HG03025 (cell line): ENCODE results near the gene GTF2F2.

Experiments
- ATAC-seq: cut with Tn5 transposase; IDR thresholded peaks from one replicate; pipeline ENCODE4 v1.9.1; 2021; ENCODE audit warnings: mild to moderate bottlenecking, moderate library complexity; ENCODE audit not compliant: unreplicated experiment, low FRiP score

GTF2F2 gene, protein sequence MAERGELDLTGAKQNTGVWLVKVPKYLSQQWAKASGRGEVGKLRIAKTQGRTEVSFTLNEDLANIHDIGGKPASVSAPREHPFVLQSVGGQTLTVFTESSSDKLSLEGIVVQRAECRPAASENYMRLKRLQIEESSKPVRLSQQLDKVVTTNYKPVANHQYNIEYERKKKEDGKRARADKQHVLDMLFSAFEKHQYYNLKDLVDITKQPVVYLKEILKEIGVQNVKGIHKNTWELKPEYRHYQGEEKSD

GRCh38 chr13:45119991-45120864, at the start of gene GTF2F2:
GTF2F2 (plus strand) TSS chr13:45120510; CDS start chr13:45120656, 146 bp downstream.
- ATAC-seq, result peak; percentile 66

GRCh38 chr13:45073809-45074208, 46.5 kb upstream of the GTF2F2 start:
- ATAC-seq, result no peak

- no peak for ATAC-seq
Observed at GRCh38 chr13:45074721-45075120, 45.6 kb upstream of the GTF2F2 start.

DNA sequence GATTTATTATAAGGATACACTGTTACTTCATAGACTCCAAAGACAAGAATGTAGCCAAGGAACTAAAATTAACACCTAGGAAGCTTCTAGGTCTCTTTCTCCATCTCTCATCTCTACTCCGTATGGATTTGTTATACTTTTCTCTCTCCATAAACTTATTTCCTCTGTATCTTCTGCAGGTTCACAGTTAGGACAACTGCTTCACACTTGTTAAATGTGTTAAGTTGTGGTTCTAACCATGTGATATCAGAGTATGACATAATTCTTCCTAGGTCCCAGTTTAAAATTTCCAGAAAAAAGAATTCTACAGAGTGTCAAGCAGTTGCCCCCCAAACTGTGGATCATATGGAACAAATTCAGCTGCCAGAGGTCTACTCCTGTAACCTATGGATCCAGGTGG, 42.3 kb upstream of the GTF2F2 start:
- ATAC-seq, result no peak

DNA sequence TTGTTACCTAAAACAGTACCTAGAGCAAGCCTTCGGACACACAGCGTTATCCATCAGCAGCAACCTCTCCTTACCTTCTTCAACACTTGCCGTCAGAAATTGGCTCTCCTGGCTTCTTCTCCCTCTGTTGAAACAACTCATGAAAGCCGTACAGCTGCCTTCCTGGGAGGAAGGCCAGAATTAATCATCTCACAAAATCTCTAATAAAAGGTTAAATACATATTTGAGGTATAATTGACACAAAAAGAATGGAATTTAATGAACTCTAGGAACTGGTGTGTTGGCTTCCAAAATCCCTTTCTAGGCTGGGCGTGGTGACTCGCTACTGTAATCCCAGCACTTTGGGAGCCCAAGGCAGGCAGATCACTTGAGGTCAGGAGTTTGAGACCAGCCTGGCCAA, 37.3 kb upstream of the GTF2F2 start:
- no peak for ATAC-seq

DNA sequence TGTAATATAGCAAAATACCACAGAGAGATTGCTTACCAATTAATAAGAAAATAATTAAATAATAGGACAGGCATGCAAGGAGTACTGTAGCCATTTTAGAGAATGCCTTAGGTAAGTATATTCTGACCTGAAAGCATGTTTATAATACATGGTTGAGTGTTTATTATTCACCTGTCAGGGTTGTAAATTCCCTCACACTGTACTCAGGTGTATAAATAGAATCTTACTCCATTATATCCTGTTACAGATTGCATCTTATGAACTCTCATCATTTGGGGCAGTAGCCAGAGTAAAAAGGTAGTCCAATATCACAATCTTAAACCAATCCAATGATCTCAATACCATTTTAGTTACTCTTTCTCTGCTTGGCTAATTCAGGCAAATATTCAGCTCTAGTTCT, 35.8 kb upstream of the GTF2F2 start:
- ATAC-seq, result no peak

GRCh38 chr13:45086484-45086883, 33.8 kb upstream of the GTF2F2 start:
- no peak for ATAC-seq

GRCh38 chr13:45092663-45093062, 27.6 kb upstream of the GTF2F2 start:
- ATAC-seq, result no peak

GRCh38 chr13:45100573-45101262, 19.6 kb upstream of the GTF2F2 start:
- ATAC-seq, result no peak

- no peak for ATAC-seq
Observed at GRCh38 chr13:45101327-45102018, 18.8 kb upstream of the GTF2F2 start.

DNA sequence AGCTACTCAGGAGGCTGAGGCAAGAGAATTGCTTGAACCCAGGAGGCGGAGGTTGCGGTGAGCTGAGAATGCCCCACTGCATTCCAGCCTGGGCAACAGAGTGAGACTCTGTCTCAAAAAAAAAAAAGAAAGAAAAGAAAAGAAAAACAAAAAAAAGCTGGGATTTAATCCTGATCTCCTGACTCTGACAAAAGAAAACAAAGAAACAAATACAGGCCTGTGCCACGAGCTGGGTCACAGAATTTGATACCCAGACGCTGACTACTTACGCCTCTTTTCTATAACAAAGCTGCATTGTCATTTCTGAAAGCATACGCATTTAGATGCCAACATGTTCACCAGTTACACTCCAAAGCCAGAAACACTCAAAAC, 18.2 kb upstream of the GTF2F2 start:
- no peak for ATAC-seq

DNA sequence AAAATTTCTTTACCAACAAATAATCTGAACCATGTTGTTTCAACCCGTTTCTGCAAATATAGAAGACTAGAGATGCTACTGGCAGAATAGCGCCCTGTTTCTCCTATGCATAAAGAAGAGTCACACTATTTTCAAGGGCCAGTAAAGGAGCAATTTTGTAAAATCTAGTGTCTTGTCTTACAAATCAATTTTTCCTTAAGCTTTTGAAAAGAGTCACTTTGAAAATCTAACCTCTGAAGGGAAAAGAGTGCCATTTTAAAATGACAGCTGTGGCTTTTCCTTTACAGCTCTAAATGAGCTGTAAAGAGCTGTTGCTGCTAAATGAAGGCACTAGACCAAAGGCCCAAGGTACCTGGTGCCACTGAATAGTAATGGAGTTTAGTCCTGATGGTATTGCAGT, 16.9 kb upstream of the GTF2F2 start:
- no peak for ATAC-seq

DNA sequence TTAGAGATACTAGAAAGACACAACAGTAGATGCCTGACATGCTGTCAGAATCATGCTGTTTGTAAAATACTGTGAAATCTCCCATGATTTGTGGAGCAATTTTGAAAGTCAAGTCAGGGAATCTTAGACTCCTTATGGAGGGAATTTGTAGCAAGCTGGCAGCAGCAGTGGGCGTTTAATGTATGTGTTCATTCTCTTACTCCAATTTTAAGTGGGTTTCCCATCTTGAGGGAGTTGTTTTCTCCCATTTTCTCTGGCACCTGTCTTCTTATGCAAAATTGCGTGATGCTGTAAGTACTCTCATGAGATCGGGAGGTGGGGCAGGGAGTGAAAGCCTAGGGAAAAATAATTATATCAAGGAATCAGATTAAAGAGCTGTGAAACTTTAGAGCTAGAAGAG, 16.0 kb upstream of the GTF2F2 start:
- no peak for ATAC-seq

DNA sequence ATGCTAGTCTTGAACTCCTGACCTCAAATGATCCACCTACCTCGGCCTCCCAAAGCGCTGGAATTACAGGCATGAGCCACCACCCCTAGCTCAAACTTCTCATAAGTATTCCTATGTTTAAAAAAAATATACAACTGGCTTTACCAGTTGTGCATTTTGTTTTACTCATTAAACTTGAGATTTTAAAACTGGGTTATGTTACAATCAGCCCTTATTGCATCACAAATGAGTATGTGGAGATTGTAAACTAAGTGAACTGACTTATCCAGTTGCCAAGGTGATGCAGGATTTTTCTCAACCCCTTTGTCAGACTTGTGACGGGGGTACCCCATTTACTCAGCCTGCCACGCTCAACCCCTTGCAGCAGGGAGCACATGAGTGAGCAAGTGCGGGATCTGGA, 14.4 kb upstream of the GTF2F2 start:
- no peak for ATAC-seq

DNA sequence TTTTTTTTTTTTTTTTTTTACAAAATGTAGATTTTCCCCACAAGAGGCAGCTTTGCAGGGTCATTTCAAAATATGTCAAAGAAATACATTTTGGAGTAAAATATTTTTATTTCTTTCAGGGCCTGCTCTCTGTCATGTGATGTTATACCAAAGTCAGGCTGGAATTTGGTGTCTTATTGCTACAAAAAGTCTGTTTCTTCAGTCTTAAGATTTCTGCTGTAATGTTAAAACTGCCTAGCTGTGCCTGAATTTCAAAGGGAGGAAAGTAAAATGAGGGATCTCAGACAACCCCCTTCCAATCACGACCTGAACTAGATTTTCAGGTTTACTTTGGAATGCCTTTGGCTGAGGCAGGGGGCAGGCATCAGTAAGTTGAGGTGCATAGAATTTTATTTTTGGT, 12.8 kb upstream of the GTF2F2 start:
- ATAC-seq, result no peak

DNA sequence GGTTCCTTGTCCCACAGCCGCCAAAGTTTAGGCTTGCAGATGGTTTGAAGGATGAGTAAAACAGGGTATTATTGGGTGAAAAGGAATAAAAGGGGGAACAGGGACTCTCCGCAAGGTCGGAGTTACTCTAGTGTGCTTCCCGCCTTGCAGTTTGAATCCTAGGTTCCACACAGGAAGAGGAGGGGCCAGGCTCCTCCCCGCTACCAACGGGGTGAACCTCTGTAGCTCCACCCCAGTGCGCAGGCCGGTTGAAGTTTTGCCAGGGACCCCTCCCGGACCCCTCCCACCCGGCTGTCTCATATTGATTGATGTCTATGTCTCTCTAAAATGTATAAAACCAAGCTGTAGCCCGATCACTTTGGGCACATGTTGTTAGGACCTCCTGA, 11.6 kb upstream of the GTF2F2 start:
- no peak for ATAC-seq

- no peak for ATAC-seq
Observed at GRCh38 chr13:45109102-45109720, 11.1 kb upstream of the GTF2F2 start.

GRCh38 chr13:45113233-45114224, 6.8 kb upstream of the GTF2F2 start:
- no peak for ATAC-seq

GRCh38 chr13:45119469-45119990, 780 bp upstream of the GTF2F2 start:
- peak; percentile 7 for ATAC-seq
